ENCODE results near the gene GPX7. TPM values are rescaled to one million over a fixed set of nuclear protein-coding genes. Genes with fewer than 3 reads are reported as not detected.

GPX7 gene
- total RNA-seq, 1 experiment from 2014 or later = not detected

DNA sequence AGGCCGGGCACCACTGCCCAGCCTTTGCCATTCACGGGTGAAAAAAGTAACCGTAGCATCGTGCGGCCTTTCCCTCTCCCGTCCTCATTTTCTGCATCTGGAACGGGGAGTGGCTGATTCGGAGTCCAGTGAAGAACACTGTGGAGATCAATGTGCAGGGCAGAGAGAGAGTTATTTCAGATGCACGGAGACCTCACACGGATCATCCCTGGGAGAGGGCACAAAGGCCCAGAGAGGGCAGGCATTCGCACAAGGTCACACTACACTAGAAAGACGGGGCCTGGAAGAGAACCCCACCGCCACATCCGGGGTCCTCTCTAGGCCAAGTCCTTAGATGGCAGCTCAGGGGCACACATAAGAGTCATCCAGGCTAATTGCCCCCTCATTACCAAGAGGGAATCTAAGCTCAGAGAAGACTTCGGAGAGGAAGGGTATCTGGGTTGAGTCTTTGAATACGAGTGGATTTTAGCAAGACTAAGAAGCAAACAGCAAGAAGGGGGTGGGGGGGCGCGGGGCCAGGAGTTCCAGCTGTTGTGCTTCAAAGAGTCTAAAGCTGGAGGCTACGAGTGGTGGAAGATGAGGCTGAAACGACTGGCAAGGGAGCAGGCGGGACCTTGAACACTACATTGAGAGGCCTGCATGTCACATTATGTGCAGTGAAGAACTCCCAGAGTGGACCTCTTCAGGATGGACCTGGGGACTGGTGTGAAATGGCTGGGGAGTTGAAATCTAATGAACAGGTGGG is 857 bp downstream of the GPX7 start:
- Histone ChIP-seq H4K20me1 (ENCODE audit: insufficient read depth) (no peaks in the 10 kb centered on the region), H3K36me3 (ENCODE audit: low read depth) (no peaks in the 10 kb centered on the region), H3K4me1 (replicated peaks; ENCODE audit: insufficient read depth) (no peaks in the 10 kb centered on the region), H3F3A (ENCODE audit: insufficient read depth, low read depth) (no peaks in the 10 kb centered on the region; the same call in 1 of the 2 replicates), H3K4me3 (no peak overlapping the region), H3K79me2 (ENCODE audit: low read depth) (no peaks in the 10 kb centered on the region), H3K9me2 (ENCODE audit: insufficient read depth) (no peaks in the 10 kb centered on the region), H3K9me3 (ENCODE audit: insufficient read depth, low read depth) (no peaks in the 10 kb centered on the region), H3K4me2 (no peak overlapping the region), H2AFZ (no peak overlapping the region), H3K27me3 (ENCODE audit: insufficient read depth, low read depth) (no peaks in the 10 kb centered on the region), H3K27ac (no peak overlapping the region)
- no peak for DNase-seq
- BruUV-seq (replicated peaks) = no TSS peak
- TF ChIP-seq, protein P1, sequence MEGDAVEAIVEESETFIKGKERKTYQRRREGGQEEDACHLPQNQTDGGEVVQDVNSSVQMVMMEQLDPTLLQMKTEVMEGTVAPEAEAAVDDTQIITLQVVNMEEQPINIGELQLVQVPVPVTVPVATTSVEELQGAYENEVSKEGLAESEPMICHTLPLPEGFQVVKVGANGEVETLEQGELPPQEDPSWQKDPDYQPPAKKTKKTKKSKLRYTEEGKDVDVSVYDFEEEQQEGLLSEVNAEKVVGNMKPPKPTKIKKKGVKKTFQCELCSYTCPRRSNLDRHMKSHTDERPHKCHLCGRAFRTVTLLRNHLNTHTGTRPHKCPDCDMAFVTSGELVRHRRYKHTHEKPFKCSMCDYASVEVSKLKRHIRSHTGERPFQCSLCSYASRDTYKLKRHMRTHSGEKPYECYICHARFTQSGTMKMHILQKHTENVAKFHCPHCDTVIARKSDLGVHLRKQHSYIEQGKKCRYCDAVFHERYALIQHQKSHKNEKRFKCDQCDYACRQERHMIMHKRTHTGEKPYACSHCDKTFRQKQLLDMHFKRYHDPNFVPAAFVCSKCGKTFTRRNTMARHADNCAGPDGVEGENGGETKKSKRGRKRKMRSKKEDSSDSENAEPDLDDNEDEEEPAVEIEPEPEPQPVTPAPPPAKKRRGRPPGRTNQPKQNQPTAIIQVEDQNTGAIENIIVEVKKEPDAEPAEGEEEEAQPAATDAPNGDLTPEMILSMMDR (conservative IDR thresholded peaks at IDR 0.05) = no peak
- no peak for TF ChIP-seq EZH2 (IDR thresholded peaks at IDR 0.05; ENCODE audit: low read depth)
- CTCF ChIA-PET = no interaction called here
- intact Hi-C loops (cut with micrococcal nuclease; ENCODE audit: unreplicated experiment) = no loop called here
- POLR2A ChIA-PET (ENCODE audit: unreplicated experiment) = no interaction called here

DNA sequence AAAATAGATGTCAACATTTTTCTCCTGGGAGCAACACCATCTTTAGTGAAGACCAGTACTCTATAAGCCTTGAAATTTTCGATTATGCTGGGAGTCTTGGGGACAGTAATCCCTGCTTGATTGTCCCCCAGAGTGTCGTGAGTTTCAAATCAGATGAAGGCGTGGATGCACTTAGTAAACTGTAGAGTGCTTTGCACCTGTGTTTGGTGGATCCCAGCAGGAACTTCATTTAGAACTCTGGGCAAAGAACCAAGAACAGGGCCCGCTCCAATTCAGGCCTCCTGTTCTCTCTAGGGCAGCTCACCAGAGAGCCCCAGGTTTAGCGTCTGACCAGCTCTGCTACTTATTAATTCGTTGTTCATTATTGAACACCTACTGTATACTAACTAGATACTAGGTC is 1.5 kb downstream of the GPX7 start:
- intact Hi-C loops (cut with micrococcal nuclease; ENCODE audit: unreplicated experiment) = no loop called here
- POLR2A ChIA-PET (ENCODE audit: unreplicated experiment) = no interaction called here

GRCh38 chr1:52604063-52604770 is 2.0 kb downstream of the GPX7 start:
- Histone ChIP-seq H3F3A (ENCODE audit: insufficient read depth, low read depth) (no peaks in the 10 kb centered on the region; the same call in 1 of the 2 replicates), H3K36me3 (ENCODE audit: low read depth) (no peaks in the 10 kb centered on the region), H2AFZ (no peak overlapping the region), H3K4me2 (no peak overlapping the region), H3K79me2 (ENCODE audit: low read depth) (no peaks in the 10 kb centered on the region), H3K27ac (no peak overlapping the region), H4K20me1 (ENCODE audit: insufficient read depth) (no peaks in the 10 kb centered on the region), H3K9me3 (ENCODE audit: insufficient read depth, low read depth) (no peaks in the 10 kb centered on the region), H3K4me3 (no peak overlapping the region), H3K9me2 (ENCODE audit: insufficient read depth) (no peaks in the 10 kb centered on the region), H3K4me1 (replicated peaks; ENCODE audit: insufficient read depth) (no peaks in the 10 kb centered on the region), H3K27me3 (ENCODE audit: insufficient read depth, low read depth) (no peaks in the 10 kb centered on the region)
- POLR2A ChIA-PET (ENCODE audit: unreplicated experiment) = no interaction called here
- DNase-seq = peak in 1 of 2 experiments; percentile 42
- no peak for TF ChIP-seq EZH2 (IDR thresholded peaks at IDR 0.05; ENCODE audit: low read depth)
- intact Hi-C loops (cut with micrococcal nuclease; ENCODE audit: unreplicated experiment) = no loop called here
- BruUV-seq (replicated peaks) = no TSS peak
- CTCF ChIA-PET = no interaction called here

More for the DNA sequence above, 1.5 kb downstream of the GPX7 start:
- H2AFZ ChIP-seq = no peak overlapping the region
- H3K27me3 ChIP-seq (ENCODE audit: insufficient read depth, low read depth) = no peaks in the 10 kb centered on the region
- no peaks in the 10 kb centered on the region for H3K79me2 ChIP-seq (ENCODE audit: low read depth)
- H3F3A ChIP-seq (ENCODE audit: insufficient read depth, low read depth) = no peaks in the 10 kb centered on the region; the same call in 1 of the 2 replicates
- CTCF ChIA-PET = no interaction called here
- no peaks in the 10 kb centered on the region for H3K4me1 ChIP-seq (replicated peaks; ENCODE audit: insufficient read depth)
- no peaks in the 10 kb centered on the region for H4K20me1 ChIP-seq (ENCODE audit: insufficient read depth)
- no peaks in the 10 kb centered on the region for H3K9me2 ChIP-seq (ENCODE audit: insufficient read depth)
- DNase-seq = no peak
- no peaks in the 10 kb centered on the region for H3K36me3 ChIP-seq (ENCODE audit: low read depth)
- H3K4me2 ChIP-seq = no peak overlapping the region
- no peaks in the 10 kb centered on the region for H3K9me3 ChIP-seq (ENCODE audit: insufficient read depth, low read depth)
- H3K4me3 ChIP-seq = no peak overlapping the region
- no peak overlapping the region for H3K27ac ChIP-seq
- no TSS peak for BruUV-seq (replicated peaks)
- no peak for TF ChIP-seq EZH2 (IDR thresholded peaks at IDR 0.05; ENCODE audit: low read depth)
- TF ChIP-seq, protein P1 (conservative IDR thresholded peaks at IDR 0.05) = no peak
